HG02938 (cell line): ENCODE data around the gene PGBD5.

Experiments used
- ATAC-seq: cut with Tn5 transposase; IDR thresholded peaks from one replicate; pipeline ENCODE4 v1.9.1; 2021; ENCODE audit warnings: mild to moderate bottlenecking, moderate library complexity; ENCODE audit not compliant: unreplicated experiment

Gene PGBD5

DNA sequence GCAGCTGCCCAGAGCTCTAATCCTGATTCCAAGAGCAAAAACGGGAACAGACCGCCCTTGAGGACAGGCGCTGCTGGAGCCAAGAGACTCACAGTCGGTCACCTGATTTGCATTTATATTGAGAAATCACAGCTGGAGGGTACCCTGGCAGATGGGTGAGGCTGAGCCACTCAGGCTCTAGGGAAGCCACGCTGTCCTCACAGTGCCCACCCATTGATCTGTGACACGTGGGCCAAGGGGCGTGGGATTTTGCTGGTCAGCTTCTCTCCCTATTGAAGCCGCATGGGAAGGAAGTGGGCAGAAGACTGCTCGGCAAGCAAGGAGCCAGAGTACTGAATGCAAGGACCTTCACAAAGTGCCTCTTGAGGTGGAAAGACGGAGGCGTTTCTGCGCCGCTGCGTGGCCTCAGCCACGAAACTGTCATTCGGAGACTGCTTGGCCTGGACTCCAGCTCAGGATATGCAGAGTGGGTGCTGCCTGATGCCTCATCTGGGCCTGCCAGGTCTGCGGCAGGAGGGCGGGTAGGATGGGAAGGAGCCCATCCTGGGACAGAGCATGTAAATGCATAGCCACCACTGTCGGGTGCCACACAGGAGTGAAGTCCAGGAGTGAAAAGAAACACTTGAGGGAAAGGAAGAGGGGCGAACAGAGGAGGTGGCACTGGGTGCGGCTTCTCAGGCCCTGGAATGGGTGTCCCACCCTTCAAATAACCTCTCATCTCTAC is 139.8 kb downstream of the PGBD5 start:
- ATAC-seq = no peak

DNA sequence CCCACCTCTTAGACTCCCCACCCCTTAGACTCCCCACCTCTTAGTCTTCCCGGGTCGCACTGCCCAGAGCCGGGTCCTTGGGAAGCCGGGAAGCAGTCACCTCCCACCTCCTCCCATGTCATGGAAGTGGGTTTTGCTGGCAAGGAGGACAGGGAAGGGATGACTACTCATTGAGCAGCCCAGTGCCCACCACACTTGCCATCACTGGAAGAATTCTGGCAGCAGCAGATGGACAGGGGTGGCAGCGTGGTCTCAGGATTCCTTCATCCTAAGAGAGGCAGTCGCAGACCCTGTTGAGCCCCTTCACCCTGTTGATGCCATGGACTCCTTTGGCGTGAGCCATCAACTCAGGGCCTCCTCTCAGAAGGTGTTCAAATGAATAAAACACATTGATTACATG is 140.8 kb downstream of the PGBD5 start:
- ATAC-seq = no peak

DNA sequence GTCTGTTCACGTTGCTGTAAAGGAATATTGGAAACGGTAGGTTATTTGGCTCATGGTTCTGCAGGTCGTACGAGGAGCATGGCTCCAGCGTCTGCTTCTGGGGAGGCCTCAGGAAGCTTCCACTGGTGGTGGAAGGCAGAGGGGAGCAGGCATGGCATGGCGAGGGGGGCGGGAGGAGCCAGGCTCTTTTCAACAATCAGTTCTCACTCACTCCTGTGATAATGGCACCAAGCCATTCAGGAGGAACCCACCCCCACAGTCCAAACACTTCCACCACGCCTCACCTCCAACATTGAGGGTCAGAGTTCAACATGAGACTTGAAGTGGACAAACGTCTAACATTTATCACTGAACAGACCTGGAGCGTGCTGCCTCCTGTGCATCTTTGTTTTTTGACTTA is 141.2 kb downstream of the PGBD5 start:
- ATAC-seq = no peak

DNA sequence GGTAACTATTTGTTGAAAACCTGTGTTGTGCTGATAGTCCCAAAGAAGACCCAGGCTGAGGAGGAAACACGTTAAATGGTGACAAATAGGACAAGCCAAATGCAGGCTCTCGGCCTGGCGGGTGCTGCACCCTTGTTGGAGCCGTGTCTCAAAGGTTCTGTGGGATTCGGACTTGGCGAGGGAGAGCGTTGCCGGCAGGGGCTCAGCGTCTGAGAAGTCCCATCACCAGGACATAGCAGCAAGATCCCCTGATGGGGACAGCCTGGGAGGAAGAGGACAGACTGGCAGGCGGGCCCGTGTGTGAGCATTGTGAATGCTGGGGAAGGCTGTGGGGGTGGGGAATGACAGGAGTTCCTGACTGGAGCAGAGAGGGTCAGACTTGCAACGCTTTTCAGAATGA is 142.5 kb downstream of the PGBD5 start:
- ATAC-seq = no peak

DNA sequence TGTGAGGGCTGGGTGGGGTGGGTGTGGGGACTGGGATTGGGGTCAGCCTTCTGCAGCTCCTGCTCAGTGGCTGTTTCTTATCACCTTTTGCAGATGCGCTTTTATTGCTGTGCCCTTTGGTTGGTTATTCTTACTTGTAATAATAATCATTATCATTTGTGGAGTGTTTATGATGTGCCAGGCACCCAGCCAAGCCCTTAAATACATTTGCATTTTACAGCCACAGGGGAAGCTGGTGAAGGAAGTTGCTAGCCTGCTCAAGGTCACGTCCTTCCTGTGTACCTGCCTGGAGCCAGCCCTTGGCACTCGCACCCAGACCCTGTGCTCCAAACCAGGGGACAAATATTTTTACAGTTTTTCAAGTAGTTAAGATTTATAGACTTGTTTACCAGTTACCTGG is 144.0 kb downstream of the PGBD5 start:
- no peak for ATAC-seq

DNA sequence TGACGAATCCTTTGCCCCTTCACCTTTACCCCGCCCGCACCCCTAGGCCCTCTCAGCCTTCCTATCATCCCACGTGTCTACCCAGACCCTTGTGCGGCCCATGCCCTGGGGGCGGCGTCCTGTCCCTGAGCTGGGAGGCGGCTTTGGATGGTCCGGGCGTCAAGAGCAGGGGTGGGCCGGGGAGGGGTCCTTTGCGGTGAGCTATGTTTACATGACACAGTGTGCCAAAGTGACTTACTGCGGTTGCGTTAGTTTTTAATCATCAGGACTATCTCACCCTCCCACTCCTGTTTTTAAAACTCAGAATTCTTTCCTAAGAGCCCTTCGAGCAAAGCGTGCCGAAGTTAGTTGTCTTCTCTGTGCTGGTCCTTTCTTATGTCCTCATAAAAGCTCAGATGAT is 144.6 kb downstream of the PGBD5 start:
- ATAC-seq = no peak

DNA sequence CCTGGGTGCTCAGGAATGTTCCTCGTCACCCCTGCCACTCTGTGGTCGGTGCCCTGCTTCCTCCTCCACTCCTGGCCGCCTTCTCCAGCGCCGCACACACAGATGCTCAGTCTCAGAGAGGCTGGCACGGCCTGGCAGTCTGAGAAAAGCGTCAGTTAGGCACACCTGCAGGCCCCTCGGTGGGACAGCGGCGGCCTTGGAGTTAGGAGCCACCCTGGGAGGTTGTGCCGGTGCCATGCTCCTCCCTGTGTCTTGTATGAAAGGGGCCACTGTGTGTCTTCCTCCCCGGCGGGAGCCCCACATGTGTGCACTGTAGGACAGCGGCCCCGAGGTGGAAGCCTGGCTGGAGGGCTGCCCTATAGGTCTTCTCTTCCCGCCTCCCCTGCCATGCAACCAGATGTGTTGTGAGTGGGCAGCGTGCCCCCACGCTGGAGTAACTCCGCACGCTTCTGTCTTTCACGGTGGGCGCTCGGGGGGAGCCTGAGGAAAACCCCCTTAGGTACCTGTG is 145.2 kb downstream of the PGBD5 start:
- no peak for ATAC-seq

DNA sequence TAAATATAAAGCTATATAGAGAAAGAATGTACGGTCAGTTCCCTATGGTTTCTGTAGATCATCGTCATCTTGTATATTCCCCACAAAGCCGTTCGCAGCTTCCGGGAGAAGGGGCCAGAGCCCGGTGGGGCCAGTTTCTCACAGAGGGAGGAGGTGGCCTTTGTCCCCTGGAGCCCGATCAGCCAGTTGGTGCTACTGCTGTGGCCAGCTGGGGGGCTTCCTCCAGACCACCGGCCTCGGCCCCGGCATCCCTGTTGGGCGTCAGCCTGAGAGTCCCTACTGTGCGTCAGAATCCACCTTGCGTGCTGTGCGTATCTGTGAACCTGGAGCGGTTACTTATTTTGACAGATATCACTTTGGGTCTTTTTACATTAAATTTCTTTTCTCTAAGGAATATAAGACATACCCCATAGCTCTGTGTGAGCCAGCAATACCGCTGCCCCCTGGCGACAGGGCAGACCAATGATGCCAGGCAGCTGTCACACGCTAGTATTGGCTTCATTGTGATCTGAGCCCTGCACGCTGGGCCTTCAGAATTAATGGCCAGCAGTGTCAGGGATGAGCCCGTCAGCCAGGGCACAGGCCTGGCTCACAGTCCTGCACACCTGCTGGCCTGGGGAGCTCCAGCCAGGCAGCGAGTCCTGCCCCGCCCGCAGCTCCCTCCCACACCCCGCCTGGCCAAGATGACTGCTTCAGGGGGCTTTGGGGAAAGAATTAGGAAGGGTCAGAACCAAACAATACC is 145.9 kb downstream of the PGBD5 start:
- no peak for ATAC-seq

DNA sequence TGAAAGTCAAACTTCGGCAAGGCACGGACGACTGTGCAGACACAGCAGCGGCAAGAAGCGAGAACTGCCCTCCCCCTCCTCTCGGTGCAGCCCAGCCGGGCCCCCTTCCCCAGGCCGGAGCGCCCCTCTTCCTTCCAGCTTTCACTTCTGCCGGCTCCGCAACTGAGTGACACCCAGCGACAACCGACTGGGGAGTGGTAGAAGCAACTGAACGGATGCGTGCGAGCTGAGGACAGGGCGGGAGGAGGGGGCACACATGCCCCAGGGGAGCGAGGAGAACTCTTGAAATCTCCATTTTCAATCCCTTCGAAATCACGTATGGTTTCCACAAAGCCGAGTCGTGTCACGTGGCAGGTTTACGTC is 146.6 kb downstream of the PGBD5 start:
- no peak for ATAC-seq

DNA sequence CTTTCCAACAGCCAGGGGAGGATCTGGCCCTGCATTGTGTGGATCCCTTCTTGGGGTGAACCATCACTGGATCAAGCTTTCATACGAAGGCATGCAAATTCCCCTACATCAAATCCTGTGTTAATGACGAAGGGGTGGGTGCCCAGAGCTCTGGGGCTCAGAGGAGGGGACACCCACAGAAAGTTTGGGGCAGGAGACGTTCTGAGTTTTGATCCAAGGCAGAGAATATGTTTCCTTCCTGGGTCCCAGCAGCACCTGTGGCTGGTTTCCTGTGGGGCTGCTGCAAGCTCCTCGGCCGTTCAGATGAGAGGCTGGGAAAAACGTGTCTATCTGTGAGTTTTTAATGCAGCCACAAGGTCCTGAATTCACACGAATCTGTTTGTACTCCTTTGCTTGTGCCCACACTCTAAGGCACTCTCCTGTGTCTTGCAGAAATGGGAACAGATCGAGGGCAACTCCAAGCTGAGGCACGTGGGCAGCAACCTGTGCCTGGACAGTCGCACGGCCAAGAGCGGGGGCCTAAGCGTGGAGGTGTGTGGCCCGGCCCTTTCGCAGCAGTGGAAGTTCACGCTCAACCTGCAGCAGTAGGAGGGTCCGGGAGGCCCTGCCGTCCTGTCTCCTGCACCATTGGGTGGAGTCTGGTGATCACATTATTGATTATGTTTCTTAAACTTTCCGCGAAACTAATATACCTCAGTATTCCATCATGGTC is 147.1 kb downstream of the PGBD5 start:
- no peak for ATAC-seq

DNA sequence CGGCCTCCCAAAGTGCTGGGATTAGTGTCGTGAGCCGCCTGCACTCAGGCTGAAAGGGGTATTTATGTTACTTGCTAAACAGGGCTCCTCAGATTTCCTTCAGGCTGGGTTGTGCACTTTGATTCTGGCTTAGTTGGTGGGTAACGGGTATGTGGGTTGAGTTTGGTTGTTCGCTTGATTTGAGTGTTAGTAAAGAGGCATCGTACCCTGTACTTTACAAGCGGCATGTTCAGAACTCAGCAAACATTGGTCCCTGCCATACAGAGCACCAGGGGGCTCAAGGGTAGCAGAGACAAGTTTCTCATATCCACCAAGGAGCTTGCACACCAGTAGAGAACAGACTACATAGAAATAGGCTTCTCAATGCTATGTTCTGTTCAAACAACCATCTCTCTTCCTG is 147.8 kb downstream of the PGBD5 start:
- no peak for ATAC-seq

DNA sequence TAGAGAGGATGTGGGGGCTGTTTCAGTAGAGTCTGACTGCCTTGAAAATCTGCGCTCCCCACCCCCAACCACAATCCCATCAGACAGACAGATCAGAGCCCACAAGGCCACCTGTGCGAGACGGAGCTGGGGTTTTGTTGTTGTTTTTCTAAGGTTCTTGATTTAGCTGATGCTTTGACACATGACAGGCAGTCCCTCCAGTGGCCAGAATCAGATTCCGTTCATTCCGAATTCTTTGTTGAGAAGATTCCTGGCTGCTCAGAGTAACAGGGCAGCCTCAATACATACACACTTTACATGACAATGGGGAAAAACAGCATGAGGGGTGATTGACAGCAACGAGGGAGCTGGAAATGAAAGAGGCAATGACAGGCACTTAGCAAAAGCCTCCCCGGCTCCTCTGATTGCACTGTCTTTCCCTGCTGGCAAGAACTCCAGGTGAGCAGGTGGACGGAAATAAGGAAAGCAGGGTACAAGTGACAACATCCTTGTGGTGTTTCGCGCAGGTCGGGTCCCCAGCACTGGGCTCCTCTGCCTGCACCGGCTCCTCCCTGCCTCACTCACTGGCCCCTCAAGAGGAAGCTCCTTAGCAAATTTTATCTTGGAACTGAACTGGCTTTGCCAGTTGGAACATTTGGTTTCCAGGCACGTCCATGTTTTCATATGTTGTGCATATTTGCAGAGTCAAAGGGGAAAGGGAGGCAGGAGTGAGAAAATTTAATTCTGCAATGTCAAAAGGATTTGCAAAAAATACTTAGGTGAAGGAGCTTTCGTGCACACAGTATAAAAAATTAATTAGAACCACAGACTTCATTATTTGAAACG is 148.7 kb downstream of the PGBD5 start:
- no peak for ATAC-seq

DNA sequence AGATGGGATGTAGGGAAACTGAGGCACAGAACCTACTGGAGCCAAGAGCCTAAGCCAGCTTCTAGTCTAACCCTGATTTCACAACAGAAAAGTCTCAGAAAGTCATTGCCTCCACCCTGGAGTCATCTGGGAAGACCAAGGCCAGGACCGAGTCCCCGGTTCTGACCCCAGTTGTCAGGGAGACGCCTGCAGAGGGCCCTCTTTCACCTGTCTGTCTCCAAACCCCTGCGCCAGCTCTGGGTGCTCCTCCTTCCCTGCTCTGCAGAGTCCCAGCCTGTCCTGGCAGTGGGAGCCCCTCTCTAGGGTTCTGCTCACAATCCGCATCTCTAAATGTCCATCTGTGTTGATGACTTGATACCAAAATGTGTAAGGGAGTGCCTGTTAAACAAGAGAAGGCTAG is 149.7 kb downstream of the PGBD5 start:
- no peak for ATAC-seq

DNA sequence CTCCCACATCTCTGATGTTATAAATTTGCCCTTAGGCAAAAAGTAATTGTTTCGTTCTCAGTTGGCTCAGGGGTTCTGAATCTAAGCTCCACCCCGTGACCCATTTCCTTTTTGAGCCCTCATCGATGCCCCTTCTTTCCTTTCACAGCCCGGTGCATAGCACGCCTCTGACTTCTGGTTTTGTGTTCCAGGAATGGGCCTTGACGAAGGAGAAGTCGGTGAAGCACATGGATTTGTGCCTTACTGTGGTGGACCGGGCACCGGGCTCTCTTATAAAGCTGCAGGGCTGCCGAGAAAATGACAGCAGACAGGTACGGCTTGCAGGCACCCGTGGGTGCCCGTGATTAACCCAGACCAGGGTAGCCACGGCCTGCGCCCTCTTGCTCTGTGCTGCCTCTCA is 151.9 kb downstream of the PGBD5 start:
- no peak for ATAC-seq

DNA sequence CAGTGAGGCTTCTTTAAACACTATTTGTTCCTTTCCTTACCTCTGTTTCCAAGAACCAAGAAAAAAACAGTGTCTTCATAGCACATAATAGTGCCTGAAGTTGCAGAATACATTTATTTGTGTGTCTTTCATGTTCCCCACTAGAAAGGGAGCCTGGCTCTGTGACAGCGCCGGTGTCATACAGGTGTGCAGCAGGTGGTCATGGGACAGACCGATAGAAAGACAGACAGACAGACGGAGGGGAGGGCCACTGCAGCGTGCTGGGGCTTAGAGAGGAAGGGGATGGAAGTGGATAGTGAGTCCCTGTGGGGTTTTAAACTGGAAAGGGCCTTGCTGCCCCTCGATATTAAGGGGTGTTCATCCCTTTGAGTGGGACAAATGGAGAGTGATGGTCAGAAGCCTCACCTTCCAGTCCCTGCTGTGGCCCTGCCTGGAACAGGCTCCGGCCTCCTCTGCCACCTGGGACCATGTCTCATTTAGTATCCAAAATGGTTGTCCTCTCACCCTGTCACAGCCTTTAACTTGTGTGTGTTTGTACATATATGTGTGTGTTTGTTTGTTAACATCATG is 152.9 kb downstream of the PGBD5 start:
- no peak for ATAC-seq

DNA sequence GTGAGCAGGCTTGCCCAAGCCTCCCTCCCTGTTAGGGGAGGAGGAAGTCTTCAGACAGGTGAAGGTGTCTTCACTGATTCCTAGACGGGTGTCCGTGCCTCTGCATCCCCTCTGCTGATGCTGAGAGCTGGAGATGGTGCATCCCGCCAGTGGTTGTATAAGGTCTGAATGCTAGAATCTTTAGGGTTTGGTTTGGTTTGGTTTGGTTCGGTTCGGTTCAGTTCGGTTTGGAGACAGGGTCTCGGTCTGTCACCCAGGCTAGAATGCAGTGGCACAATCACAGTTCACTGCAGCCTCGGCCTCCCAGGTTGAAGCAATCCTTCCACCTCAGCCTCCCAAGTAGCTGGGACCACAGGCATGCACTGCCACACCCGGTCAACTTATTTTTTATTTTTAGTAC is 153.6 kb downstream of the PGBD5 start:
- ATAC-seq = no peak

DNA sequence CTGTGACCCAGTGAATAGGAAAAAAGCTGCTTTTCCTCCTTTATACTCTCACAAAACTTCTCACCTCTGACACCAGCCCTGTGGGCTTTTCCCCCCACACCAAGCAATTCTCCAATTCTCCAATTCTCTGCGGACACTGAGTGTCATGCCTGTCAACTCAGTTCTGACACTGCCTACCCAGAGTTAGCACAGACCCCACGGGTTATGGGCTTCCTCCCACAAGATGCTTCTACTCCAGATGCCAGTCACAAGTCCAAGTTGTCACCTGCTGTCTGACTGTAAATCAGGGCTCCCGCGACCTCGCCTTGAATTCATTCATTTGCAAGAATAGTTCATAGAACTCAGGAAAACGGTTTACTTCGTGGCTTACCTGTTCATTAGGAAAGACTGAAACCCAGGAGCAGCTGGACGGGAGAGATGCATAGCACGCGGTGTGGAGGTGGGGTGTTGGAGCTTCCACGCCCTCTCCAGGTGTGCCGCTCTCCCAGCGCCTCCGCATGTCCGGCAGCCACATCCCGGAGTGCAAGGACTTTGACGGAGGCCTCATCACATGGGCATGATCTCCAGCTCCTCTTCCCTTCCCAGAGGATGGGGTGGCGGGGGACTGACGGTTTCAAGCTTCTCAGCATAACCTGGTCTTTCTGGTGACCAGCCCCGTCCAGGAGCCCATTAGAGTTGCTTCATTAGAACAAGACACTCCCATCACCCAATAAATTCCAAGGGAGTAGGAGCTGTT is 154.7 kb downstream of the PGBD5 start:
- no peak for ATAC-seq

DNA sequence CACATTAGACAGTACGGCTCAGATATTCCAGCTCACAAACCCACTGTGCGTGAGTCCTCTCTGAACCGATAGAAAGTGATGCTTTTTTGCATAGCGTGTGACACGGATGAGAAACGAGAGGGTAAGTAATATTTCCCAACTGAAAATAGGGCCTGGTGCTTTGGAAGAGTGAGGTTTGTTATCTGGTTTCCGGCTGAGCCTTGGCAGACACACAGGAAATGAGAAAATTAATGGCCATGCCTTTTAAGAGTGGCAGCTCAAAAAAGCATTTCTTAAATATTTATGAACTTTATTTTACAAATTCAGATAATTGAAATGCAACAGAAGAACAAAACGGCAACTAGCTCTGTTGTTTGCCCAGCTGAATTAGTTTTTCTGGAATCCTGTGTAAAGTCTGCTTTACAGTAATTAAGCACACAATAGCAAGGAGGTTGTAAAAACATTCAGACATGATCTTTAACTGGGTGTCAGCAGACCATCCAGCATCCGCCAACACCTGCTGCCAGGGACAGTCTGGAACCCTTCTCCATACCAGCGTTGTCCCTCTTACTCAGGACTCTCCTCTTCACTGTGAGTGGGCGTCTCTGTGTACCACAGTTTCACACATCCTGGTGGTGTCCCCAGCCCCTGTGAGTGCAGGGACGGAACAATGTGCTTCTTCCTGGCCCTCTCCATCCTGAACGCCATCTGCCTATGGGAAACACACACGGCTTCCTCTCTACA is 155.4 kb downstream of the PGBD5 start:
- peak; percentile 75 for ATAC-seq

DNA sequence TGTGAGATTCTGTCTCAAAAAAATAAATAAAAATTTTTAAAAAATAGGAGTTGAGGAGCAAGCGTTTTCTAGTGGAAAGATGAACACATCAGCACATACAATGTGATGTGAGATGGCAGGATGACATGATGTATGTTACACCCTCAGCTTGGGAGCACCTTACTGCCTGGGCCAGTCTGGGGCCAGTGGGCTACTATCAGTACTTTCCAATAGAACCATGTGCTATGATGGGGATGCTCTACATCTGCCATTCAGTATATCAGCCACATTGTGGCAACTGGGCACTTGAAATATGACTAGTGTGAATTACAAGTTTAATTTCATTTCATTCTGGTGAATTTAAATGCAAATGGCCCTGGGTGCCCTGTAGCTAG is 156.0 kb downstream of the PGBD5 start:
- peak; percentile 23 for ATAC-seq
